GM12878 (cell line): ENCODE results near the gene MACROD2. TPM values are rescaled to one million over a fixed set of nuclear protein-coding genes. Genes with fewer than 3 reads are reported as not detected.

ENCODE experiments used
- ATAC-seq: fragments of 200-7000 bp; cut with Tn5 transposase; 3 replicates; pipeline ENCODE4 v1.9.1; 2020; ENCODE audit warnings: mild to moderate bottlenecking, moderate library complexity
- BruUV-seq: library from RNA; stranded (reverse); fragments of 400-500 nt; replicated peaks from 2 replicates; lab custom pipeline; 2021; lab: Mats Ljungman, UMichigan
- CTCF ChIA-PET: fragments of 300-600 bp; sonication (Branson Sonifier 250); formaldehyde crosslinking; extraction: SDS; loops from one replicate; lab custom pipeline; 2021; ENCODE audit warnings: inconsistent platforms; lab: Yijun Ruan, JAX
- POLR2A ChIA-PET: fragments of 350-600 bp; formaldehyde crosslinking; extraction: SDS; loops from one replicate; lab custom pipeline; 2021; ENCODE audit warnings: inconsistent platforms; lab: Charles Lee
- RAD21 ChIA-PET: fragments of 300-600 bp; sonication (Branson Sonifier 250); formaldehyde crosslinking; loops from one replicate; lab custom pipeline; 2023; ENCODE audit warnings: antibody characterized with exemption; ENCODE audit not compliant: unreplicated experiment; lab: Charles Lee
- SMC1A ChIA-PET: fragments of 300-600 bp; sonication (Branson Sonifier 250); formaldehyde crosslinking; loops from one replicate; lab custom pipeline; 2023; ENCODE audit not compliant: unreplicated experiment, uncharacterized antibody; lab: Charles Lee
- DNase-seq: peaks from one replicate; pipeline ENCODE4 v3.0.0-alpha.2; 2011; ENCODE audit warnings: low read depth, low spot score
- FAIRE-seq: peaks from 3 replicates; lab custom pipeline; 2011; peaks lifted over from hg19 to GRCh38; lab: Jason Lieb, UNC
- H2AFZ ChIP-seq: 2 replicates; pipeline ENCODE4 v1.6.0; 2011; ENCODE audit warnings: low read depth, low read length, control low read depth; ENCODE audit not compliant: control insufficient read depth
- H3K27ac ChIP-seq: 2 replicates; pipeline ENCODE4 v1.5.1; 2011; ENCODE audit warnings: control low read depth; ENCODE audit not compliant: control insufficient read depth, insufficient read depth
- H3K27me3 ChIP-seq, 2 experiments: replicated peaks in 1 of 2; 2 replicates each; pipeline versions ENCODE4 v1.6.0 to v1.6.1; 2011; ENCODE audit warnings: low read length in 1 of 2; ENCODE audit not compliant: control insufficient read depth in 2 of 2, insufficient read depth in 2 of 2
- H3K36me3 ChIP-seq, 2 experiments: 2 replicates each; pipeline ENCODE4 v1.5.1; 2011; ENCODE audit warnings: low read length in 1 of 2; ENCODE audit not compliant: control insufficient read depth in 2 of 2, insufficient read depth in 2 of 2
- H3K4me1 ChIP-seq: 2 replicates; pipeline ENCODE4 v1.6.1; 2011; ENCODE audit warnings: mild to moderate bottlenecking, low read length, moderate library complexity, mixed read lengths; ENCODE audit not compliant: control insufficient read depth, insufficient read depth
- H3K4me2 ChIP-seq: 2 replicates; pipeline ENCODE4 v1.6.0; 2011; ENCODE audit warnings: control low read depth; ENCODE audit not compliant: control insufficient read depth, insufficient read depth
- H3K4me3 ChIP-seq: fragments of 200-600 bp; sonication (generic); 2 replicates; pipeline ENCODE4 v1.5.1; 2016
- H3K79me2 ChIP-seq: 2 replicates; pipeline ENCODE4 v1.6.0; 2011; ENCODE audit warnings: low read length; ENCODE audit not compliant: control insufficient read depth, insufficient read depth
- H3K9ac ChIP-seq: 2 replicates; pipeline ENCODE4 v1.8.0; 2011; ENCODE audit warnings: low read length, control low read depth, mixed read lengths; ENCODE audit not compliant: control insufficient read depth, insufficient read depth
- H3K9me3 ChIP-seq: replicated peaks from 3 replicates; pipeline ENCODE4 v1.5.1; 2011; ENCODE audit warnings: mild to moderate bottlenecking, low read length; ENCODE audit not compliant: control insufficient read depth, insufficient read depth
- H4K20me1 ChIP-seq: 2 replicates; pipeline ENCODE4 v1.6.0; 2011; ENCODE audit not compliant: control insufficient read depth, insufficient read depth
- CBX3 ChIP-seq: fragments of 200-600 bp; sonication (generic); IDR thresholded peaks from 2 replicates; pipeline ENCODE4 v1.6.1; 2016; ENCODE audit warnings: low read depth, borderline replicate concordance
- CHD4 ChIP-seq: fragments of 200-600 bp; sonication (generic); IDR thresholded peaks from 2 replicates; pipeline ENCODE4 v1.6.1; 2016; ENCODE audit warnings: mild to moderate bottlenecking
- ESRRA ChIP-seq: IDR thresholded peaks from 2 replicates; pipeline ENCODE4 v1.6.1; 2012; ENCODE audit warnings: mild to moderate bottlenecking, low read length, improper control_type of control experiment
- GATAD2B ChIP-seq: fragments of 450-650 bp; conservative IDR thresholded peaks from 2 replicates; pipeline ENCODE4 v1.6.1; 2017; ENCODE audit warnings: low read depth, mild to moderate bottlenecking, moderate library complexity
- HCFC1 ChIP-seq: fragments of 150-350 bp; IDR thresholded peaks from 2 replicates; pipeline ENCODE4 v1.6.1; 2014; ENCODE audit warnings: low read length
- HDAC6 ChIP-seq: fragments of 200-600 bp; sonication (generic); IDR thresholded peaks from one replicate; pipeline ENCODE4 v1.8.0; 2017; ENCODE audit warnings: antibody characterized with exemption; ENCODE audit not compliant: unreplicated experiment
- HDGF ChIP-seq: fragments of 450-650 bp; IDR thresholded peaks from 2 replicates; pipeline ENCODE4 v1.6.1; 2016; ENCODE audit warnings: antibody characterized with exemption
- IRF4 ChIP-seq: IDR thresholded peaks from 2 replicates; pipeline ENCODE4 v1.6.1; 2011; ENCODE audit warnings: low read depth, low read length
- RFX5 ChIP-seq: IDR thresholded peaks from 2 replicates; pipeline ENCODE4 v1.6.1; 2011; ENCODE audit warnings: low read depth, low read length, improper control_type of control experiment
- SMARCA5 ChIP-seq: fragments of 450-650 bp; IDR thresholded peaks from 2 replicates; pipeline ENCODE4 v1.6.1; 2017; ENCODE audit warnings: mild to moderate bottlenecking
- STAT3 ChIP-seq: IDR thresholded peaks from 2 replicates; pipeline ENCODE4 v1.6.1; 2011; ENCODE audit warnings: low read depth, low read length, improper control_type of control experiment
- TCF12 ChIP-seq: IDR thresholded peaks from 2 replicates; pipeline ENCODE4 v1.6.1; 2011; ENCODE audit warnings: low read depth, mild to moderate bottlenecking, low read length
- ZNF24 ChIP-seq: fragments of 450-650 bp; IDR thresholded peaks from 2 replicates; pipeline ENCODE4 v1.6.1; 2017; ENCODE audit warnings: antibody characterized with exemption, mild to moderate bottlenecking
- WGBS: methylation state at CpG from one replicate; pipeline ENCODE4 v1.1.6; 2016; ENCODE audit warnings: low lambda C conversion rate; ENCODE audit not compliant: insufficient replicate concordance, insufficient coverage; ENCODE audit errors: missing lambda C conversion rate; 5-methylcytosine and 5-hydroxymethylcytosine counted together
- in situ Hi-C: fragments of 300-500 bp; cut with MboI; formaldehyde crosslinking; loops from 9 replicates; pipeline ENCODE4 v1.14.3; 2018; ENCODE audit warnings: mixed read lengths
- intact Hi-C: fragments of 100-400 bp; cut with micrococcal nuclease; formaldehyde crosslinking; loops from one replicate; pipeline ENCODE4 v1.14.2; 2022; ENCODE audit not compliant: unreplicated experiment
- polyA plus RNA-seq, 11 experiments: library from polyadenylated mRNA; depleted of rRNA in 4 of 11; unstranded in 6 of 11; stranded (reverse) in 5 of 11; fragments of >200 nt; fragmentation: Nextera tagmentation in 4 of 11; fragmentation: Illumina TruSeq in 1 of 11; extraction: Ambion mirVana in 4 of 11; extraction: Trizol in 1 of 11; gene quantifications; 1 replicate in 1 of 11; 2 replicates in 10 of 11; pipeline versions ENCODE4 v1.2.1 to v1.2.3, GENCODE V29; 2011 to 2016; ENCODE audit warnings: inconsistent platforms in 2 of 11, missing spikeins in 2 of 11, low read depth in 1 of 11
- total RNA-seq, 4 experiments: library from RNA; depleted of rRNA in 3 of 4; stranded (reverse); fragments of >200 nt in 3 of 4; fragmentation: Illumina TruSeq in 1 of 4; extraction: Trizol in 1 of 4; gene quantifications; 2 replicates each; pipeline versions ENCODE4 v1.2.1 to v1.2.3, GENCODE V29; 2013 to 2021
- TF ChIP-seq, protein P1 (sequence below): IDR thresholded peaks from 2 replicates; pipeline ENCODE4 v1.6.1; 2011; ENCODE audit warnings: low read depth, mild to moderate bottlenecking, low read length, moderate library complexity, borderline replicate concordance; ENCODE audit errors: extremely low read depth
- TF ChIP-seq, protein P2 (sequence below): fragments of 150-350 bp; IDR thresholded peaks from 2 replicates; pipeline ENCODE4 v1.6.1; 2014; ENCODE audit warnings: mild to moderate bottlenecking, low read depth, low read length

MACROD2 gene
- total and polyA plus RNA-seq, 10 of the 15 experiments (the other 5 are each of a cell fraction or from before 2014, with no cell fraction given), result 1.1 to 21.5 (median 2.2) TPM

DNA sequence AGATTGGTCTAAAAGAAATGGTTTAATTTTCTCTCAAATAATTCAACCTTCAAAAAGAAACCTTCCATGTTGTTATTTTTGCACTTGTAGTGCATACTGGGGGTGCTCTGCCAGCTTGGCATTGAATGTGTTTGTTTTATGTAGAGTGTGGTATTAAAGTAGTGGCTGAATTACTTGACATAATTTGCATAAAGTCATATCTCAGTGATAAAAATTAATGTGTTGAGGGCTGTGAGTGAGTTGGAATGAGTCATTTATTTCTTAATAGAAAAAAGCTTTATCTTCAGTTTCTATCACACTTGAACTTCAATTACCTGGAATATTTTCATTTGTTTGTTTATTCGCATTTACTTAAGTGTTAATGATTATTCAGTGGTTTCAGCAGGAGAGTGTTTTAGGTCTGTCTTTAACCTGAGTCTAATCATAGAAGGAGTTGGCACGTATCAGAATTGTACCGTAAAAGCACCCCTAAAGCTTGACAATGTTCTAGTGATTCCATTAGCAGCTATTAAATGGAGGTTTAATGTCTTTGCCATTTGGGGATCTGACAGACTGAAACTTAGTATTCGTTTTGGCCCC is 1143.3 kb downstream of the MACROD2 start:
- Histone ChIP-seq H2AFZ (no peak overlapping the region), H3K4me2 (no peak overlapping the region), H4K20me1 (no peaks in the 10 kb centered on the region), H3K4me1 (no peaks in the 10 kb centered on the region), H3K9ac (no peak overlapping the region), H3K4me3 (no peak overlapping the region), H3K9me3 (no peaks in the 10 kb centered on the region), H3K79me2 (no peaks in the 10 kb centered on the region), H3K27me3 (no peaks in the 10 kb centered on the region), H3K27ac (no peak overlapping the region)
- DNase-seq (no peak), FAIRE-seq (no peak), ATAC-seq (no peak)
- CTCF ChIA-PET, result no interaction called here
- RAD21 ChIA-PET, result no interaction called here
- in situ Hi-C loops (no loop called here), intact Hi-C loops (no loop called here)
- BruUV-seq, result no TSS peak
- 51% methylated on average over 4 of the region's 4 CpGs for WGBS
- POLR2A ChIA-PET, result no interaction called here
- TF ChIP-seq ESRRA, result no peak
- no peak for TF ChIP-seq CBX3
- TF ChIP-seq IRF4, result no peak
- no peak for TF ChIP-seq SMARCA5
- no peak for TF ChIP-seq GATAD2B
- TF ChIP-seq STAT3, result no peak
- TF ChIP-seq CHD4, result no peak
- TF ChIP-seq HDAC6, result no peak
- TF ChIP-seq, protein P1, sequence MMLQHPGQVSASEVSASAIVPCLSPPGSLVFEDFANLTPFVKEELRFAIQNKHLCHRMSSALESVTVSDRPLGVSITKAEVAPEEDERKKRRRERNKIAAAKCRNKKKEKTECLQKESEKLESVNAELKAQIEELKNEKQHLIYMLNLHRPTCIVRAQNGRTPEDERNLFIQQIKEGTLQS, result no peak
- no peak for TF ChIP-seq HCFC1
- no peak for TF ChIP-seq RFX5
- no peak for TF ChIP-seq ZNF24
- no peak for TF ChIP-seq TCF12
- TF ChIP-seq, protein P2, sequence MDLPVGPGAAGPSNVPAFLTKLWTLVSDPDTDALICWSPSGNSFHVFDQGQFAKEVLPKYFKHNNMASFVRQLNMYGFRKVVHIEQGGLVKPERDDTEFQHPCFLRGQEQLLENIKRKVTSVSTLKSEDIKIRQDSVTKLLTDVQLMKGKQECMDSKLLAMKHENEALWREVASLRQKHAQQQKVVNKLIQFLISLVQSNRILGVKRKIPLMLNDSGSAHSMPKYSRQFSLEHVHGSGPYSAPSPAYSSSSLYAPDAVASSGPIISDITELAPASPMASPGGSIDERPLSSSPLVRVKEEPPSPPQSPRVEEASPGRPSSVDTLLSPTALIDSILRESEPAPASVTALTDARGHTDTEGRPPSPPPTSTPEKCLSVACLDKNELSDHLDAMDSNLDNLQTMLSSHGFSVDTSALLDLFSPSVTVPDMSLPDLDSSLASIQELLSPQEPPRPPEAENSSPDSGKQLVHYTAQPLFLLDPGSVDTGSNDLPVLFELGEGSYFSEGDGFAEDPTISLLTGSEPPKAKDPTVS, result no peak
- no peak for TF ChIP-seq HDGF
- TF ChIP-seq, all 136 proteins: peak for 0
- SMC1A ChIA-PET, result interaction anchor here (0.6 to 0.7 kb wide), 2 partner anchors 8 to 731 kb away, joined by 3 read pairs; no protein-coding TSS in a partner anchor
- H3K36me3 ChIP-seq, result no peaks in the 10 kb centered on the region
